Mammary epithelial cell (primary cell): ENCODE results near the gene ACTMAP.

Experiments
- CTCF ChIP-seq, 2 donors: IDR thresholded peaks in 1 of 2; conservative IDR thresholded peaks in 1 of 2; 2 replicates each; pipeline ENCODE4 v1.5.1; 2011 to 2012; ENCODE audit warnings: inconsistent platforms in 2 of 2, low read length in 2 of 2, mild to moderate bottlenecking in 2 of 2, control low read depth in 1 of 2, low read depth in 1 of 2; ENCODE audit not compliant: insufficient read depth in 1 of 2; ENCODE audit errors: extremely low read depth in 1 of 2
- EZH2 ChIP-seq: IDR thresholded peaks from 2 replicates; pipeline ENCODE4 v1.6.1; 2012; ENCODE audit warnings: low read length, inconsistent platforms, borderline replicate concordance

- TF ChIP-seq EZH2 (no peak), CTCF (conservative IDR thresholded peaks at IDR 0.05 in 1 of 2, IDR thresholded peaks at IDR 0.05 in 1 of 2; ENCODE audit: extremely low read depth in 1 of 2, insufficient read depth in 1 of 2, low read depth in 1 of 2, low read length in 2 of 2) (no peak)
These were observed 35.6 kb downstream of the ACTMAP start for GRCh38 chr19:40714441-40715299.
